ENCODE data around the gene CLEC4G. TPM values are rescaled to one million over a fixed set of nuclear protein-coding genes. Genes with fewer than 3 reads are reported as not detected.

CLEC4G gene
- total RNA-seq, 2 experiments from 2014 or later = not detected

DNA sequence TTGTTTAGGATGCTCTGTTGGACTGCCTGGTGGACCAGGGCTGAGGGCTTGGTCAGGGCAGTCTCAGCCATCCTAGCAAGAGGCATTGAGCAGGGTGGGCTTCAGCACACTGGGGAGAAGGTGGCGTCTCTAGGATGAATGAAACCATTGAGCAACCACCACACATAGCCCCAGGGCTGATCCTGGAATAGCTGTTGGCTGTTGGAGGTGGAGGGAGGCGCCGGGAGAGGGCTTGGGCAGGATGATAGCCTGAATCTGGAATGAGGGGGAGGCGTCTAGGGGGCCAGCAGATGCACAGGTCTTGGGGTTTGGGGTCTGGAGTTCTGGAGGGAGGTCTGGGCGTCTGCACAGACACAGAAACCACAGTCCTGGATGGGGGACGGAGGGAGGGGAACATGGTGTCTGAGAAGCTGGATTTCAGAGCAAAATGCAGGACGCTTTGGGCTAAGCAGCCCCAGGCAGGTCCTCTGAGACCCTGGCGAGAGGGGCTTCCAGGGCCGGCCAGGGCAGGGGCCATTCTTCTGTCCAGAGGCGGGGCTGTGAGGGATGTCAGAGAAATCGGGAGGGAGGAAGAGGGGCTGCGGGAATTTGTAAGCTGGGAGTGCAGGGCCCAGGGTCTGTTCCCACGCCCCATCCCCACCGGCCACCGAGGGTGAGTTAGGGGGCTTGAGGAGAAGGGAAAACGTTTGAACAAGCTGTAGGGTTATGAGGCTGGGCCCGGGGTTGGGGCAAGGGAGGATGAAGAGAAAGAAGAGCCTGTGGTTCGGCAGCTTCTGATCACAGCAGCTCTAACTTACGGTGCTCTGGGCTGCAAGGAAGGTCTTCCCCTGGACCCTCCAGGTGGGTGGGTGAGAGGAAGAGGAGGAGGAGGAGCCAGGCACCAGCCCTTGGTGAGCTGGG is 46.1 kb downstream of the CLEC4G start:
- ATAC-seq (no peak), DNase-seq (no peak)
- peaks cover 3% of the 10 kb centered on the region for H3K27me3 Mint-ChIP-seq (ENCODE audit: low read depth)
- peaks cover 10% of the 10 kb centered on the region for H3K4me1 Mint-ChIP-seq (ENCODE audit: low read depth)
- H3K4me3 Mint-ChIP-seq = no peak overlapping the region
- H3K36me3 Mint-ChIP-seq (ENCODE audit: low read depth) = peaks cover 11% of the 10 kb centered on the region
- H3K27ac Mint-ChIP-seq = no peak overlapping the region
- ChIA-PET CTCF (interaction anchor here (0.7 to 2.5 kb wide), 3 partner anchors 113 to 439 kb away, joined by 4 to 7 read pairs (median 4); no protein-coding TSS in a partner anchor), POLR2A (no interaction called here)
- H3K9me3 Mint-ChIP-seq (ENCODE audit: insufficient read depth) = no peaks in the 10 kb centered on the region

DNA sequence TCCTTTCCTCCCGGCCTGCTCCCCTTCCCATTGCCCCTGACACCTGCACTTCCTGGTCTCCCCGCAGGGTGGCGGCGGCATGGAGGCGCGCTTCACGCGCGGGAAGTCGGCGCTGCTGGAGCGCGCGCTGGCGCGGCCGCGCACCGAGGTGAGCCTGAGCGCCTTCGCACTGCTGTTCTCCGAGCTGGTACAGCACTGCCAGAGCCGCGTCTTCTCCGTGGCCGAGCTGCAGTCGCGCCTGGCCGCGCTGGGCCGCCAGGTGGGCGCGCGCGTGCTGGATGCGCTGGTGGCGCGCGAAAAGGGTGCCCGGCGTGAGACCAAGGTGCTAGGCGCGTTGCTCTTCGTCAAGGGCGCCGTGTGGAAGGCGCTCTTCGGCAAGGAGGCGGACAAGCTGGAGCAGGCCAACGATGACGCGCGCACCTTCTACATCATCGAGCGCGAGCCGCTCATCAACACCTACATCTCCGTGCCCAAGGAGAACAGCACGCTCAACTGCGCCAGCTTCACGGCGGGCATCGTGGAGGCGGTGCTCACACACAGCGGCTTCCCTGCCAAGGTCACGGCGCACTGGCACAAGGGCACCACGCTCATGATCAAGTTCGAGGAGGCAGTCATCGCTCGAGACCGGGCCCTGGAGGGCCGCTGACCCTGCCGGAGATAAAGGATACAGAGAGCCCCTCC is 49.6 kb downstream of the CLEC4G start:
- POLR2A ChIA-PET = no interaction called here

GRCh38 chr19:7681340-7682174 is 50.4 kb downstream of the CLEC4G start:
- DNase-seq (peak; percentile 93), ATAC-seq (peak; percentile 54)
- no peaks in the 10 kb centered on the region for H3K9me3 Mint-ChIP-seq (ENCODE audit: insufficient read depth)
- H3K27ac Mint-ChIP-seq = peak overlapping the region; percentile 93
- POLR2A ChIA-PET = interaction anchor here (0.8 to 1.4 kb wide), 3 partner anchors 38 to 113 kb away, joined by 3 to 5 read pairs (median 5); partner anchors contain the start of genes PET100 and XAB2
- H3K27me3 Mint-ChIP-seq (ENCODE audit: low read depth) = peaks cover 15% of the 10 kb centered on the region
- peaks cover 46% of the 10 kb centered on the region for H3K4me1 Mint-ChIP-seq (ENCODE audit: low read depth)
- CTCF ChIA-PET = interaction anchor here (0.5 to 3.2 kb wide), 62 partner anchors 8 to 1936 kb away, joined by 3 to 100 read pairs (median 4); partner anchors contain the start of genes ARHGEF18, CD209, FCER2 and MAP2K7
- peak overlapping the region; percentile 87 for H3K4me3 Mint-ChIP-seq
- peaks cover 11% of the 10 kb centered on the region for H3K36me3 Mint-ChIP-seq (ENCODE audit: low read depth)

More for the DNA sequence above, 49.6 kb downstream of the CLEC4G start:
- CTCF ChIA-PET = interaction anchor here (2.6 to 3.2 kb wide), 3 partner anchors 28 to 118 kb away, joined by 20 to 100 read pairs (median 50); partner anchors contain the start of genes PET100 and XAB2
- no peak overlapping the region for H3K27ac Mint-ChIP-seq
- peaks cover 11% of the 10 kb centered on the region for H3K36me3 Mint-ChIP-seq (ENCODE audit: low read depth)
- ATAC-seq (no peak), DNase-seq (no peak)
- H3K4me1 Mint-ChIP-seq (ENCODE audit: low read depth) = peaks cover 38% of the 10 kb centered on the region
- no peaks in the 10 kb centered on the region for H3K9me3 Mint-ChIP-seq (ENCODE audit: insufficient read depth)
- peaks cover 15% of the 10 kb centered on the region for H3K27me3 Mint-ChIP-seq (ENCODE audit: low read depth)
- H3K4me3 Mint-ChIP-seq = peak overlapping the region; percentile 28

DNA sequence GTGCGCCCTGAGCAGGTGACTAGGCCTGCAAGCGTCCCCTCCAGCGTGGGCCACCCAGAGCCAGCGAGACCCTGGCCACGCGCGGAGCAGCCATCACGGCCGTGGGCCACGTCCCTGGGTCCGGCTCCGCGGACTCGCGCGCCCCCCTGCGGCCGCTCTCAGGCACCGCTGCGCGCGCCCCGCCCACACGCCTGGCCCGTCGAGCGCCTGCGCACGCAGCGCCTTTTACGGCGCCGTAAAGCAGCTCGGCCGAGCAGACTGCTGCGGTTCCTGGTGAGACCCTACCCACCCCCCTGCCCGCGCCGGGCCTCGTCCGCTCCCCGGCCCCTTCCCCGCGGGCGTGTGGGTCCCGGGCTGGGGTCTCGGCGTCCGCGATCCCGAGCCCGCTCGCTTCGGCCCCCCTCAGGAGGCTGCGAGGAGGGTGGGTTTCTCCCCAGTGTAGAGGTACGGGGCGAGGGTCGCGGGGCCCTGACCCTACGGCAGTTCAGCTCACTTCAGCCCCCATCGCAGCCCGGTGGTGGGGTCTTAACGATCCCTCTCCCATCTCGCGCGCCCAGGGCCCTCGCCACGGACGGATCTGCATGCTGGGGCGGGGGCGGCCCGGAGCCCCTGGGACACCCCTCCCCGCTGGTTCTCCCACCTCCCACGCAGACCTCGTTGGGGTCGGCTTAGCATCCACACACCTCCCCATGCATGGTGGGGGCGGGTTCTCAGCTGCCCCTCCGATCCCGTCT is 51.1 kb downstream of the CLEC4G start, which contains the start of gene TRAPPC5:
Gene TRAPPC5 (plus strand): TSS at position 228 of the 734 bp plus-strand sequence. CDS start 1,421 bp downstream, outside the sequence.
- peaks cover 17% of the 10 kb centered on the region for H3K27me3 Mint-ChIP-seq (ENCODE audit: low read depth)
- no peaks in the 10 kb centered on the region for H3K9me3 Mint-ChIP-seq (ENCODE audit: insufficient read depth)
- ATAC-seq (peak; percentile 80), DNase-seq (peak; percentile 88)
- H3K27ac Mint-ChIP-seq = peak within 1 kb of the TSS; percentile 93
- POLR2A ChIA-PET = interaction anchor here (0.8 to 1.4 kb wide), 3 partner anchors 39 to 112 kb away, joined by 3 to 5 read pairs (median 5); partner anchors contain the start of genes PET100 and XAB2
- CTCF ChIA-PET = interaction anchor here (0.5 to 3.2 kb wide), 63 partner anchors 8 to 1935 kb away, joined by 3 to 100 read pairs (median 4); partner anchors contain the start of genes ARHGEF18, CD209, FCER2 and MAP2K7
- H3K36me3 Mint-ChIP-seq (ENCODE audit: low read depth) = peaks cover 11% of the 10 kb centered on the region
- peak within 1 kb of the TSS; percentile 87 for H3K4me3 Mint-ChIP-seq
- peaks cover 54% of the 10 kb centered on the region for H3K4me1 Mint-ChIP-seq (ENCODE audit: low read depth)

GRCh38 chr19:7679771-7680605 is 51.9 kb downstream of the CLEC4G start:
- Mint-ChIP-seq H3K36me3 (ENCODE audit: low read depth) (peaks cover 11% of the 10 kb centered on the region), H3K27ac (peak overlapping the region; percentile 76), H3K9me3 (ENCODE audit: insufficient read depth) (no peaks in the 10 kb centered on the region), H3K4me1 (ENCODE audit: low read depth) (peaks cover 55% of the 10 kb centered on the region), H3K27me3 (ENCODE audit: low read depth) (peaks cover 14% of the 10 kb centered on the region), H3K4me3 (peak overlapping the region; percentile 87)
- ChIA-PET POLR2A (interaction anchor here (0.9 to 1.4 kb wide), 2 partner anchors 50 to 112 kb away, joined by 5 read pairs; partner anchors contain the start of genes PET100 and XAB2), CTCF (interaction anchor here (0.7 to 3.2 kb wide), 30 partner anchors 9 to 579 kb away, joined by 3 to 100 read pairs (median 5); partner anchors contain the start of genes FCER2, PET100, RETN and TIMM44)
- ATAC-seq = no peak
- DNase-seq = no peak

DNA sequence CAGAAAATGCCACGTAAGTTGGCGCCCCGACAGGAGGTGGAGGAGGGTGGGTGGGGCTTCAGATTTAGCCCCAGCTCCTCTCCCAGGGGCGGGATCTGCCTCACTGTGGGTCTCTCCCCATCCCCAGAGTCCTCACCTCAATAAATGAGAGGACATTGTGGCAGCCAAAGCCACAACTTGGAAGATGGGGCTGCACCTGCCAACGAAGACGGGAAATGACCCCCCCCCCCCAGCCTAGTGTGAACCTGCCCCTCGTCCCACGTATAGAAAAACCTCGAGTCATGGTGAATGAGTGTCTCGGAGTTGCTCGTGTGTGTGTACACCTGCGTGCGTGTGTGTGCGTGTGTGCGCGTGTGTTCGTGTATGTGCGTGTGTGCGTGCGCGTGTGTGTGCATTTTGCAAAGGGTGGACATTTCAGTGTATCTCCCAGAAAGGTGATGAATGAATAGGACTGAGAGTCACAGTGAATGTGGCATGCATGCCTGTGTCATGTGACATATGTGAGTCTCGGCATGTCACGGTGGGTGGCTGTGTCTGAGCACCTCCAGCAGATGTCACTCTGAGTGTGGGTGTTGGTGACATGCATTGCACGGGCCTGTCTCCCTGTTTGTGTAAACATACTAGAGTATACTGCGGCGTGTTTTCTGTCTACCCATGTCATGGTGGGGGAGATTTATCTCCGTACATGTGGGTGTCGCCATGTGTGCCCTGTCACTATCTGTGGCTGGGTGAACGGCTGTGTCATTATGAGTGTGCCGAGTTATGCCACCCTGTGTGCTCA is 52.7 kb downstream of the CLEC4G start:
- H3K9me3 Mint-ChIP-seq (ENCODE audit: insufficient read depth) = no peaks in the 10 kb centered on the region
- ChIA-PET CTCF (interaction anchor here (0.8 to 3.1 kb wide), 5 partner anchors 27 to 120 kb away, joined by 3 to 12 read pairs (median 4); no protein-coding TSS in a partner anchor), POLR2A (interaction anchor here (0.9 kb wide), 1 partner anchor 38 kb away, joined by 3 read pairs; no protein-coding TSS in a partner anchor)
- peak overlapping the region; percentile 76 for H3K27ac Mint-ChIP-seq
- ATAC-seq (peak; percentile 45), DNase-seq (peak; percentile 74)
- H3K36me3 Mint-ChIP-seq (ENCODE audit: low read depth) = peaks cover 11% of the 10 kb centered on the region
- peaks cover 17% of the 10 kb centered on the region for H3K27me3 Mint-ChIP-seq (ENCODE audit: low read depth)
- peak overlapping the region; percentile 40 for H3K4me3 Mint-ChIP-seq
- peaks cover 60% of the 10 kb centered on the region for H3K4me1 Mint-ChIP-seq (ENCODE audit: low read depth)

Other genes with a start within 250 kb of the CLEC4G start
- 1 to 10 TPM in 1 of 2 experiments, under 1 TPM in 1; 0.99 to 1.5 TPM for gene PEX11G, start 243.1 kb downstream of the CLEC4G start, total RNA-seq
- 1 to 10 TPM; 5.8 to 7.9 TPM for gene ZNF358, start 216.0 kb downstream of the CLEC4G start, total RNA-seq
- gene MCOLN1, start 209.5 kb downstream of the CLEC4G start, total RNA-seq = 10 to 100 TPM; 16.2 to 17.7 TPM
- gene PNPLA6, start 196.4 kb downstream of the CLEC4G start, total RNA-seq = 100 to 1,000 TPM; 166 to 173 TPM
- gene CAMSAP3, start 136.2 kb downstream of the CLEC4G start, total RNA-seq = under 1 TPM; 0.34 to 0.42 TPM
- gene XAB2, start 102.6 kb downstream of the CLEC4G start, total RNA-seq = 10 to 100 TPM; 44.8 to 46.9 TPM
- gene PET100, start 102.3 kb downstream of the CLEC4G start, total RNA-seq = 100 to 1,000 TPM; 125 to 136 TPM
- 1 to 10 TPM in 1 of 2 experiments, under 1 TPM in 1; 0.63 to 1.0 TPM for gene PCP2, start 98.4 kb downstream of the CLEC4G start, total RNA-seq
- gene STXBP2, start 95.0 kb downstream of the CLEC4G start, total RNA-seq = 100 to 1,000 TPM; 162 to 168 TPM
- 1 to 10 TPM; 2.2 to 3.0 TPM for gene RETN, start 63.1 kb downstream of the CLEC4G start, total RNA-seq
- gene MCEMP1, start 55.0 kb downstream of the CLEC4G start, total RNA-seq = not detected
- gene TRAPPC5, start 51.3 kb downstream of the CLEC4G start, total RNA-seq = 10 to 100 TPM; 92.8 to 95.1 TPM
- gene FCER2, start 30.0 kb downstream of the CLEC4G start, total RNA-seq = under 1 TPM; 0.29 to 0.31 TPM
- not detected for gene CD209, start 15.4 kb upstream of the CLEC4G start, total RNA-seq
- not detected for gene CLEC4M, start 31.1 kb upstream of the CLEC4G start, total RNA-seq
- gene EVI5L, start 98.1 kb upstream of the CLEC4G start, total RNA-seq = 1 to 10 TPM; 8.0 to 9.3 TPM
- under 1 TPM; 0.08 to 0.10 TPM for gene PRR36, start 142.3 kb upstream of the CLEC4G start, total RNA-seq
- not detected for gene LRRC8E, start 156.4 kb upstream of the CLEC4G start, total RNA-seq
- 10 to 100 TPM; 36.5 to 39.9 TPM for gene MAP2K7, start 171.8 kb upstream of the CLEC4G start, total RNA-seq
- gene TGFBR3L, start 182.7 kb upstream of the CLEC4G start, total RNA-seq = 1 to 10 TPM; 2.7 to 3.6 TPM
- 10 to 100 TPM; 18.6 to 19.0 TPM for gene SNAPC2, start 188.2 kb upstream of the CLEC4G start, total RNA-seq
- under 1 TPM; 0.31 to 0.37 TPM for gene CTXN1, start 194.0 kb upstream of the CLEC4G start, total RNA-seq
- 10 to 100 TPM; 63.6 to 69.6 TPM for gene TIMM44, start 211.6 kb upstream of the CLEC4G start, total RNA-seq

Measured in activated CD8-positive, alpha-beta T cell treated with anti-CD3 and anti-CD28 coated beads, Interleukin-2, amount 10 ng/mL, durations not matched to agents 7 days and 5 days (primary cell).